SK-N-SH treated with all-trans-retinoic acid at 6 μM for 48 hours (cell line): ENCODE data around the gene LRRC58.

Experiments
- CSDC2 ChIP-seq: fragments of 250-450 bp; sonication (Bioruptor Pico); IDR thresholded peaks from 2 replicates; pipeline ENCODE4 v1.5.0; 2020; ENCODE audit warnings: mild to moderate bottlenecking, moderate library complexity
- PPARA ChIP-seq: fragments of 250-450 bp; sonication (Bioruptor Pico); IDR thresholded peaks from 2 replicates; pipeline ENCODE4 v1.5.0; 2020; ENCODE audit warnings: mild to moderate bottlenecking, borderline replicate concordance
- RARB ChIP-seq: fragments of 250-450 bp; sonication (Bioruptor Pico); IDR thresholded peaks from 2 replicates; pipeline ENCODE4 v1.8.0; 2021; ENCODE audit warnings: mild to moderate bottlenecking, moderate library complexity
- SNAI2 ChIP-seq: fragments of 250-450 bp; sonication (Bioruptor Pico); IDR thresholded peaks from 2 replicates; pipeline ENCODE4 v1.5.0; 2020; ENCODE audit warnings: mild to moderate bottlenecking, moderate library complexity
- ZFP30 ChIP-seq: fragments of 450-650 bp; formaldehyde crosslinking; IDR thresholded peaks from 2 replicates; pipeline ENCODE4 v1.5.0; 2022; ENCODE audit warnings: mild to moderate bottlenecking, moderate library complexity
- ZNF565 ChIP-seq: fragments of 450-650 bp; formaldehyde crosslinking; conservative IDR thresholded peaks from 2 replicates; pipeline ENCODE4 v1.5.0; 2020; ENCODE audit warnings: low read depth, mild to moderate bottlenecking, moderate library complexity
- TF ChIP-seq, protein P1 (sequence below): fragments of 250-450 bp; sonication (Bioruptor Pico); IDR thresholded peaks from 2 replicates; pipeline ENCODE4 v1.5.1; 2020; ENCODE audit warnings: low read depth, mild to moderate bottlenecking, moderate library complexity
- TF ChIP-seq, protein P2 (sequence below): fragments of 250-450 bp; sonication (Bioruptor Pico); IDR thresholded peaks from 2 replicates; pipeline ENCODE4 v1.8.0; 2020; ENCODE audit warnings: mild to moderate bottlenecking, moderate library complexity, borderline replicate concordance
- TF ChIP-seq, protein P3 (sequence below): fragments of 250-450 bp; sonication (Bioruptor Pico); IDR thresholded peaks from 2 replicates; pipeline ENCODE4 v1.8.0; 2021; ENCODE audit warnings: low read depth, mild to moderate bottlenecking, moderate library complexity, borderline replicate concordance

DNA sequence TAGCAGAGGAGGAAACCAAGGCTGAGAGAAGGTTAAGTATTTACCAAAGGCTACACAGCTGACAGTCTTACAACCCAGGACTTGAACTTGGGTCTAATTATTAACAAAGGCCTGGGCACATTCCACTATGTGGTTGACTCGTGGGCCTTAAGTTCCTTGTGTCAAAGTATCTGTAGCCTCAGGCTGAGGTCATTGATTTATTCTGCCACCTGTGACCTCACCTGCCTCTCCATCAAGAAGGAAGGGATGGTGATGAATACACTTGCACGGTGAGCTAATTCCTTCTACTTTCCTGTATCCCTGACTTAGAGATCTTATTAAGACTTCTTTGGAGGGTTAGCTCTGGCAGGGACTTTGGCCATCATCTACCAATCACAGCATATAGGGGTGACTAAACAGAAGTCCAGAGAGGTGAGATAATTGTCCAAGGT, 19.9 kb upstream of the LRRC58 start:
- TF ChIP-seq SNAI2 (no peak), CSDC2 (no peak), PPARA (CRISPR knock-in tag) (no peak), ZFP30 (CRISPR knock-in tag) (no peak), ZNF565 (no peak), RARB (CRISPR knock-in tag) (no peak)
- TF ChIP-seq, protein P1, sequence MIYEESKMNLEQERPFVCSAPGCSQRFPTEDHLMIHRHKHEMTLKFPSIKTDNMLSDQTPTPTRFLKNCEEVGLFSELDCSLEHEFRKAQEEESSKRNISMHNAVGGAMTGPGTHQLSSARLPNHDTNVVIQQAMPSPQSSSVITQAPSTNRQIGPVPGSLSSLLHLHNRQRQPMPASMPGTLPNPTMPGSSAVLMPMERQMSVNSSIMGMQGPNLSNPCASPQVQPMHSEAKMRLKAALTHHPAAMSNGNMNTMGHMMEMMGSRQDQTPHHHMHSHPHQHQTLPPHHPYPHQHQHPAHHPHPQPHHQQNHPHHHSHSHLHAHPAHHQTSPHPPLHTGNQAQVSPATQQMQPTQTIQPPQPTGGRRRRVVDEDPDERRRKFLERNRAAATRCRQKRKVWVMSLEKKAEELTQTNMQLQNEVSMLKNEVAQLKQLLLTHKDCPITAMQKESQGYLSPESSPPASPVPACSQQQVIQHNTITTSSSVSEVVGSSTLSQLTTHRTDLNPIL, result no peak
- TF ChIP-seq, protein P2, sequence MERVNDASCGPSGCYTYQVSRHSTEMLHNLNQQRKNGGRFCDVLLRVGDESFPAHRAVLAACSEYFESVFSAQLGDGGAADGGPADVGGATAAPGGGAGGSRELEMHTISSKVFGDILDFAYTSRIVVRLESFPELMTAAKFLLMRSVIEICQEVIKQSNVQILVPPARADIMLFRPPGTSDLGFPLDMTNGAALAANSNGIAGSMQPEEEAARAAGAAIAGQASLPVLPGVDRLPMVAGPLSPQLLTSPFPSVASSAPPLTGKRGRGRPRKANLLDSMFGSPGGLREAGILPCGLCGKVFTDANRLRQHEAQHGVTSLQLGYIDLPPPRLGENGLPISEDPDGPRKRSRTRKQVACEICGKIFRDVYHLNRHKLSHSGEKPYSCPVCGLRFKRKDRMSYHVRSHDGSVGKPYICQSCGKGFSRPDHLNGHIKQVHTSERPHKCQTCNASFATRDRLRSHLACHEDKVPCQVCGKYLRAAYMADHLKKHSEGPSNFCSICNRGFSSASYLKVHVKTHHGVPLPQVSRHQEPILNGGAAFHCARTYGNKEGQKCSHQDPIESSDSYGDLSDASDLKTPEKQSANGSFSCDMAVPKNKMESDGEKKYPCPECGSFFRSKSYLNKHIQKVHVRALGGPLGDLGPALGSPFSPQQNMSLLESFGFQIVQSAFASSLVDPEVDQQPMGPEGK (CRISPR knock-in tag), result no peak
- TF ChIP-seq, protein P3, sequence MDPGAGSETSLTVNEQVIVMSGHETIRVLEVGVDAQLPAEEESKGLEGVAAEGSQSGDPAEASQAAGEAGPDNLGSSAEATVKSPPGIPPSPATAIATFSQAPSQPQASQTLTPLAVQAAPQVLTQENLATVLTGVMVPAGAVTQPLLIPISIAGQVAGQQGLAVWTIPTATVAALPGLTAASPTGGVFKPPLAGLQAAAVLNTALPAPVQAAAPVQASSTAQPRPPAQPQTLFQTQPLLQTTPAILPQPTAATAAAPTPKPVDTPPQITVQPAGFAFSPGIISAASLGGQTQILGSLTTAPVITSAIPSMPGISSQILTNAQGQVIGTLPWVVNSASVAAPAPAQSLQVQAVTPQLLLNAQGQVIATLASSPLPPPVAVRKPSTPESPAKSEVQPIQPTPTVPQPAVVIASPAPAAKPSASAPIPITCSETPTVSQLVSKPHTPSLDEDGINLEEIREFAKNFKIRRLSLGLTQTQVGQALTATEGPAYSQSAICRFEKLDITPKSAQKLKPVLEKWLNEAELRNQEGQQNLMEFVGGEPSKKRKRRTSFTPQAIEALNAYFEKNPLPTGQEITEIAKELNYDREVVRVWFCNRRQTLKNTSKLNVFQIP (CRISPR knock-in tag), result no peak
